ENCODE results near the gene EYA2.

The EYA2 gene

DNA sequence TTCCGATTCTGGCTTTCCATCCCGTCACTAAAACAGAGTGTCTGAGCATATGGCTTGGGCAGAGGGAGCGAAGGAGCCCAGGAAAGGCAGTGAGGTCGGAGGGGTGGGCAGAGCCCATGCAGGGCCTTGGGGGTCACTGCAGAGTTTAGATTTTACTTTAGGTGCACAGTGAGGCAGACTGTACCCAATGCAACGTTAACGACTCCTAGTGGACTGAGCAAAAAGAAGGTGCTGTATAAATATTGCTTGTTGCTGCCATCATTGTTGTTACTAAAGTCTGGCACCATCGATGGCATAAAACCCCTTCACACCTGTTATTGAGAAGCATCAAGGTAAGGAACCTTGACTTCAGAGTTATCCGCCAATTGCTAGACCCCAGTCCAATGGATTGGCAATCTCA is 119.0 kb downstream of the EYA2 start:
- DNase-seq, result peak; percentile 16

- peak; percentile 28 for DNase-seq
Measured at GRCh38 chr20:47016068-47016664, 121.5 kb downstream of the EYA2 start.

DNA sequence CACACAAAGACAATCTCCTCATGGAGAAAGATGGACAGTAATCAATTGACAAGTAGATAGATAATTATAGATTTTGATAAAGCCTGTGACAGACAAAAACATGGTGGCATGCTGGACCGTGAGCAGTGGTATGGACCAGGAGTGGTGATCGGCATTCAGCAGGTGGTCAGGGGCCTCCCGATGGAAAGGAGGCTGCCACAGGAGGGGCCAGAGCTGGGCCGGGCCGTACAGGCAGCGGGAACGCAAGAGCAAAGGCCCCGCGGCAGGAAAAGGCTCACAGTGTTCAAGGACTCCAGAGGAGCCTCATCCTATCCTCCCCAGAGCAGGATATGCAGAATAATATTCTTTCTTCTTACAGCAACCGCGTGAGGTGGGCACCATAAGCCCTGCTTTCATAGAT is 123.7 kb downstream of the EYA2 start:
- DNase-seq, result no peak

- no peak for DNase-seq
Measured at GRCh38 chr20:47019121-47019824, 124.6 kb downstream of the EYA2 start.

GRCh38 chr20:47020231-47020630 is 125.6 kb downstream of the EYA2 start:
- no peak for DNase-seq

DNA sequence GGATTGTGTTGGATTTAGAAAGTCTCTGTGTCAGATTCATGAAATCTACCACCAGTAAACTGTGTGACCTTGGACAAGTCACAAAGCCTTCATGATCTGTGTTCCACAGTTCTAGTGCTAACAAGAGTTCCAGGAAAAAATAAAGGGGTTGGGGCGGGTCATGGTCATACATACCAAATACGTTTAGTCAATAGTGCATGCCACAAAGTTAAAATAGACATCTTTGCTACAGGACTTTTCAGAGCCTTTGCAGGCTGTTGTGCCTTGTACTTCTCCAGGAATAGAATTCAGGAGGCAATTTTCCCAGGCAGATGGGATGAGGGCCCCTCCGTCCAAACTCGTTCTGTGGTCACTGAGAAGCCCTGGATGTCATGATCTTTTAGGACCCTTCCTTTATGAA is 127.2 kb downstream of the EYA2 start:
- no peak for DNase-seq

DNA sequence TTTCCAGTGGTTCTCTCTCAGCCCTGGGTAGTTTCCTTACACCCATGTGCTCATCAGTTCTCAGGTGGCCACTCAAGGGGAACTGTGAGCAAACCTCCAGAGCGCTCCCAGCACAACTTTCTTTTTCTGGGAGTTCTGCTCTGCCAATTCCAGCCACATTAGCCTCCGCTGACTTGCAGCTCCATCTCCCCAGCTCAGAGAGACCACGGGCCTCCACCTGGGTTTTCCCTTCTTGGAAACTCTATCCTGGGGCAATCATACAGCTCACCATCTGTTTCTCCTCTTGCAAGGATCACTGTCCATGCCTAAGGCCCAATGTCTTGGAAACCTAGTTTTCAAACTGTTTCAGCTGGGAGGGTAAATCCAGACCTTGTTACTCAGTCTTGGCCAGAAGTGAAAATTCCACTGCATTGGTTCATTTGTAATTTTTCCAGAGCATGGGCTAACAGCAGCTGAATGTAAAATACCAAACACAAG is 129.9 kb downstream of the EYA2 start:
- DNase-seq, result no peak

- no peak for DNase-seq
Measured at GRCh38 chr20:47027042-47027441, 132.4 kb downstream of the EYA2 start.

GRCh38 chr20:47027456-47027855 is 132.8 kb downstream of the EYA2 start:
- DNase-seq, result no peak

GRCh38 chr20:47028487-47028886 is 133.8 kb downstream of the EYA2 start:
- DNase-seq, result no peak

- DNase-seq, result no peak
Measured at GRCh38 chr20:47029845-47030244, 135.2 kb downstream of the EYA2 start.

DNA sequence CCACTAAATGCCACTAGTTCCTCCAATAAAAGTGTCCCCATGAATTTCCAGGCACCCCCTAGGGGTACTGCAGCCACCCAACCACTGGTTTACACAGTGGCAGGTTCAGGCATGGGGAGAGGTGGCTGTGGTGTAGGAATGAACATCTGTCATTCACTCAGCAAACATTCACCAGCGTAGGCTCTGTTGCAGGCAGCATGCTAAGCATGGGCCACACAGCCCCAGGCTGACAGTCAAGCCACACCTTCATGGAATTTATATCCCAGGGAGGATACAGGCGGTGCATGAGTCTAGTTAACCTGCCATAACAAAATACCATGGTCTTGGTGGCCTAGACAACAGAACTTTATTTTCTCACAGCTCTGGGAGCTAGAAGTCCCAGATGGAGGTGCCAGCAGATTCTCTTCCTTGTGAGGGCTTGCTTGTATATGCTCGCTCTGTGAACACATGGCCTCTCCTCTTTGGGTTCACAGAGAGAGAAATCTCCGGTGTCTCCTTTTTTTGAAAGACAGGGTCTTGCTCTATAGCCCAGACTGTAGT is 135.7 kb downstream of the EYA2 start:
- DNase-seq, result no peak

DNA sequence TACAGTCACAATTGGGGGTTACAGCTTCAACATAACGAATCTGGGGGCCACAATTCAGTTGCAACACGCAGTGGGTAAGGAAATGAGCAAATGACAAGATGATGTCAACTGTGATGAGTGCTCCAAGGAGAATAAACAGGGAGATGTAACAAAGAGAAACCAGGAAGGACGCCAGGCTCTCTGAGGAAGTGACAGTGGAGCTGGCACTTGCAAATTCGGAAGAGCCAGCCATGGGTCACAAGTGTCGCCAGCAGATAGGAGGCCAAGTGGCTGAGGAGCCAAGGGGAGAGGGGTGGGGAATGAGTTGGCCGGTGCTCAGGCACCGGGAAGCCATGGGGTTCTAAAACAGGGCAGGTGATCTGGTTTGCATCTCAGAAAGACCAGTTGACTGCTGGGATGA is 136.4 kb downstream of the EYA2 start:
- DNase-seq, result no peak

DNA sequence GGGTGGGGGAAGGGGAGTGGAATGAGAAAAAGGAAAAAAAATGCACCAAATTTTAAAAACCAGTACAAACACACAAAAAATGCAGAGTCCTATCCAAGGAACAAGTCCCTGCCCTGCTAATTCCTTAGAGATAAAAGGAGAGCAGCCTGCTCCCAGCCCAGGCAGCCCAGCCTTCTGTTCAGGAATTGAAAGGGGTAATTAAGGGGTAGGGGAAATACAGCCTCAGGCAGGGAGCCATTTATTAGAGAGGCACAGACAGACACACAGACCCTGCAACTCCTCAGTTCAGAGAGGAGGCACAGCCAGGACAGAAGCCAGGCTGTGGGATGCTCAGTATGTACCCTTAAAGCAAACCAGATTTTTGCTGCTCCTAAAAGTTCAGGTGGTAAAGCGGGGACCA is 137.2 kb downstream of the EYA2 start:
- DNase-seq, result peak; percentile 21

GRCh38 chr20:47032933-47033578 is 138.4 kb downstream of the EYA2 start:
- no peak for DNase-seq

DNA sequence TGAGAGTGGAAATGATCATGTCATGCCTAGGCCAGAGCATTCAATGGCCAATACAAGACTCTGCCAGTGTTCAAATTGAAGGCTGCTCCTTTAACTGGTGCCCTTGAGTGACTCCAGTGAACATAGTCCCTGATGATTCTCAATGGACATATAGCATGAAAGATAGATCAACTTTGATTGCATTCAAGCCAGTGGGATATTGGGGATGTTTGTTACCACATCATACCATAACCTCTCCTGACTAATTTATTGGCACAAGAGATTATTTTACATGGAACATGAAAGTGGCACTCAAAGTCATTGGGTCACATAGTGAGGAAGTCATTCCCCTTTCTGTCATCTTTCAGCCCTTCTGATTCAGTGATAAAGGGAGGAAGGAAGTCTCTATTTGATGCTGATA is 139.0 kb downstream of the EYA2 start:
- no peak for DNase-seq

DNA sequence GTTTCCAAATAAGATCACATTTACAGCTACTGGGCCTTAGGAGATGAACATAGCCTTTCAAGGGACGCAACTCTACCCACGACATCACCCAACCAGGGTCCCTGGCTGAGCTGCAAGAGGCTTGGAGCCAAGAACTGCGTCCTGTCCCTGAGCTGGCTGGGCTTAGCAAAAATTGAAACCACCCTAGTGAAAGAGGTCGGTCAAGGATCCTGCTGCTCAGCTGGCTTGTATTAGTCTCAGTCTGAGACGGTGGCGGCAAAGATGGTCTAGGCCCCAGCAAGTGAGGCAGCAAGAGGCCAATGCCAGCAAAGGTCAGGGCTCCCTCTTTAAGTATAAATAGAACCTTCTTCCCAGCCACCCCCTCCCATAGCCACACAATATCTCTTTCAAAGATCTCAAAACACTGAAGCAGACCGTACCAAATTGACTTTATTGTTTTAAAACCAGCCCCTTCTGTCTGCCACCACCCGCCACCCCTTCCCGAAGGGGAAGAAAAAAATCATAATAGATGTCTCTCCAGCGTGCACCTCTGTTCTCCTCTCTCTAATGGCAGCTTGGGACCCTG is 140.5 kb downstream of the EYA2 start:
- DNase-seq, result no peak

DNA sequence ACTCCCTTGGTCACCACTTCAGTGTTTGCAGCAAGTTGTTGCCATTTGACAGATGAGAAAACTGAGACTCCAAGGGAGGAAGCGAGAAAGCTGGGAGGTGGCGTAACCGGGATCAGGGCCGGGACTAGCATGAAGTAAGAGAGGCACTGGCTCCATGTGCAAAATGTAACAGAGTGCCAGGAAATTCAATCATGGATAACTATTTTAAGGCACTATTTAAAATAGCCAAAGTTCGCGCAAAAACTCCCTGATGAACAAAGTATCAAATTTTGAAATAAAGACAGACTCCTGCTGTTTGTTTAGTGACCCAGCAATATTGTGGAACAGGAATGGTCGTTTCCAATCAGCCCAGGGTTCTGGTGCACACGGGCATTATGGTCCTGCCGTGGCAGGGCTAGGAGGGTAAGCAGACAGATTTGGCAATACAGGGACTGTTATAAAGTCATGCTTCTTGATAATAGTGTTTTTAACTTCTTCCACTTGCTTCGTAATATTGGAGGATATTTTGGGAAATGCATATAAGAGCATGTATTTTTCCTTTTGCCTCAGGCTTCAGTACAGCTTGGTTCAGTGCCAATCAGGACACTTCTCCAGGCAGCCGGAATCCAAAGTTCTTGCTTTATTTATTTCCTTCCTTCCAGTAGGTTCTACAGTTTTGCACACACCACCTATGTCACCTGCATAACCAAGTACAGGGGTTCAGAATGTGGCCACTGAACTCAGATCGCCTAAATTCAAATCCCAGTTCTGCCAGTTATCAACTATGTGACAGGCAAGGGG is 141.6 kb downstream of the EYA2 start:
- no peak for DNase-seq

DNA sequence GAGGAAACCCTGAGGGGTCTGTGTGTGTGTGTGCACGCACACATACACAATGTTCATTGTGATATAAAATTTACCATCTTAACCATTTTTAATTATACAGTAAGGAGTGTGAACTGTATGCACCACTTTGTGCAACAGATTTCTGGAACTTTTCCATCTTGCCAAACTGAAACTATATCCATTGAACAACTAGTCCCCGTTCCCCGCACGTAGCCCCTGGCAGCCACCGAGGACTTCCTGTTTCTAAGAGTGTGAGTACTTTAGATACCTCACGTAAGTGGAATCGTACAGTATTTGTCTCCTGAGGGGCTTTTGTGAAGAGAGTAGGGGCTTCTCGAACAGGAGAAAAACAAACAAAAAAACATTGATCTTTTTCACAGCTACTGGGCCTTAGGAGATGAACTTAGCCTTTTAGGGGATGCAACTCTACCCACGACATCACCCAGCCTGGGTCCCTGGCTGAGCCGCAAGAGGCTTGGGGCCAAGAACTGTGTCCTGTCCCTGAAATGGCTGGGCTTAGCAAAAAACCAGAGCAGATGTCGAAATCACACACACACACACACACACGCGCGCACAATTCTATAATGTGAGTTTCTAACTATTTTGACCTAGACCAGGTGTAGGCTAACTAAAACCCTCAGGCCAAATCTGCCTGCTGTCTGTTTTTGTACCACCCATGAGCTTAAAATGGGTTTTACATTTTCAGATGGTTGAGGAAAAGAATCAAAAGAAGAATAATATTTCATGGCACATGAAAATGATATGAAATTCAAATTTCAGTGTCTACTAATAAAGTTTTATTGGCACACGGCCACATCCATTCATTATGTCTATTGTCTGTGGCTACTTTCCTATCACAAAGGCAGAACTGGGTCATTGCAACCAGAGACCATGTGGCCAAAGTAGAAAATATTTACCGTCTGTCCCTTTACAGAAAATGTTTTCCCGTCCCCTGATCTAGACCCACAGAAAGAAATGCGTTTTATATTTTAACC is 144.2 kb downstream of the EYA2 start:
- DNase-seq, result no peak

DNA sequence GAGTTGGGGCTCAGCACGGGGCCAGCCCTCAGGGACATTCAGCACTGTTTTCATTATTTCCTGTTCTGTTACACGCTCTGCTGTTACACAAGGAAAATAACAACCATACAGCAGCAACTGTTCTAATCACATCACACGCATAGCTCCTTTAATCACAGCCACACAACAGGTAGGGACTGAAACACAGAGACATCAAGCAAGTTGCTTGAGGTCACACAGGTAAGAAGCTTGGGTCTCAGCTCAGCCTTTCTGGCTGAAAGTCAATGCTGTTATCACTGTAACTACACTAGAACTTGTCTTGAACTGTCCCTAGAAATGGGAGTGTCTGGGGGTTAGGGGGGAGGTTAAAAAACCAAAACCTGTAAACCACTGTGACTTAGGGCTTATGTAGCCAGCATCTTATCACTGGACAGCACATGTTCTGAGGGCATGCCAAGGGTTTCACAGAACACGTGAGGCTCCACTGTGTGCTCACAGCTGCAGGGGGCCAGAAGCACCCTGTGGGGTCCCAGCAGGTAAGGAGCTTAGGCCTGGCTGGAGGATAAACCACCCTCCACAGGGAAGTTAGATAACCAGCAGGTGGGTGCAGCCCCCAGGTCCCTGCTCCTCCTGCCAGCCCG is 146.0 kb downstream of the EYA2 start:
- no peak for DNase-seq

DNA sequence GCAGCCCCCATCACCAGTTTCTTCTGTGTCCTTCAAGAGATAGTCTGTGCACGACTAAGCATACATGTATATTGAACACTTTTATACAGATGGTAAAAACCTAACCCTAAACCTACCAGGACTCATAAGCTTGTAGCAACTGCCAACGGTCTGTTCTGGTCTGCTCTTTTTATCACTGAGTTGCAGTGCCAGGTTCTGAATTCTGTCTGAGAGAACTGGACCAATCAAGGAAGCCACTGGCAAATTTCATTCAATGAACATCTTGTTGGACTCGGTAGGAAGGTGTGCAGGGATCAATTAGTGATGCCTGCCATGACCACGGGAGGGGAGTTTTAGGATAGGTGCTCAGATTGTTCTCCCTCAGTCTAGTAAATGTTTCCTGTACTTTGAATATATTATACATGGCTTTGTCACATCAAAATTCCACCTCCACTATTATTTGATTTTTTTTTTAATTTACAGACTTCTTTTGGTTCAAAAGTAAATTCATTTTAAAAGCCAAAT is 146.8 kb downstream of the EYA2 start:
- no peak for DNase-seq
